ENCODE results near the gene GUCY1A2. TPM values are rescaled to one million over a fixed set of nuclear protein-coding genes. Genes with fewer than 3 reads are reported as not detected.

GUCY1A2 gene
- total and polyA plus RNA-seq, 2 donors (not counting 1 experiment from before 2014, with no cell fraction given): not detected

DNA sequence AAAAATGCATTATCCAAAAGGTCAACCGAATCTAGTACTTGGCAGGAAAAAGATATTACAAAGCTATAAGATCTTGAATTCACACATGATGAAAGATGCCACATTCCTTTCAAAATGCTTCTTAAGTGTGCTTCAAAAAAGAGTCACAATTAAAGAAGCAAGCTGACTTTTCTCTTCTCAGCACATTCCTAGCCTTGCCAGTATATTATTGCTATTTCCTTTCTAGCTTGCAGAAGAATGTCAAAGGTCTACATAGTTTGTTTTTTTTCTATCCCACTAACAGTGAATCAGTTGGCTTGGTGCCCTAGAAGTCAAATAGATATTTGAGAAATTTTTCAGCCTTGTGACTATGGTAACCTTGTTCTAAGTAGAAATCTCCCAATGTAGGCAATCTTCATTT lies 56.8 kb downstream of the GUCY1A2 start:
- Histone ChIP-seq H4K20me1 (ENCODE audit: control insufficient read depth, insufficient read depth, low read length, poor library complexity, severe bottlenecking) (no peaks in the 10 kb centered on the region), H3K27me3 (replicated peaks in 1 of 4; ENCODE audit: control extremely low read depth in 1 of 4, control insufficient read depth in 3 of 4, insufficient read depth in 4 of 4, low read length in 3 of 4) (no peaks in the 10 kb centered on the region), H3K36me3 (replicated peaks in 1 of 2; ENCODE audit: control extremely low read depth in 1 of 2, control insufficient read depth in 1 of 2, extremely low read depth in 1 of 2, insufficient read depth in 2 of 2, low read length in 1 of 2) (no peaks in the 10 kb centered on the region), H3K4me1 (ENCODE audit: control insufficient read depth in 2 of 2, insufficient read depth in 2 of 2, low read length in 2 of 2) (no peaks in the 10 kb centered on the region), H2AFZ (ENCODE audit: insufficient read depth, low read depth, low read length, poor library complexity, severe bottlenecking) (no peak overlapping the region), H3K79me2 (ENCODE audit: control insufficient read depth, insufficient read depth, low read length) (no peaks in the 10 kb centered on the region), H3K4me3 (ENCODE audit: control extremely low read depth in 1 of 5, extremely low read depth in 1 of 5, insufficient read depth in 1 of 5, low read depth in 2 of 5, low read length in 4 of 5) (no peak overlapping the region), H3K9me3 (ENCODE audit: control extremely low read depth in 1 of 3, control insufficient read depth in 2 of 3, insufficient read depth in 1 of 3, low read length in 2 of 3) (peaks cover 0 to 9% (median 0%) of the 10 kb centered on the region in 3 donors), H3K27ac (ENCODE audit: low read length in 2 of 2) (no peak overlapping the region), H3K4me2 (replicated peaks; ENCODE audit: low read depth, low read length, poor library complexity, severe bottlenecking) (no peak overlapping the region), H3K9ac (ENCODE audit: low read length) (no peak overlapping the region)
- no peaks in the 10 kb centered on the region for H3K27me3 Mint-ChIP-seq
- intact Hi-C loops (cut with micrococcal nuclease): no loop called here
- TF ChIP-seq EZH2 (IDR thresholded peaks at IDR 0.05; ENCODE audit: borderline replicate concordance, insufficient read depth, low read depth, low read length, poor library complexity, severe bottlenecking) (no peak), CTCF (IDR thresholded peaks at IDR 0.05) (no peak)
- ATAC-seq (ENCODE audit: low read depth) (no peak), DNase-seq (no peak)
- no CpG with 5 or more reads among the region's 1 CpG for WGBS (ENCODE audit: insufficient coverage)
- no peaks in the 10 kb centered on the region for H3K4me1 Mint-ChIP-seq
- ChIA-PET POLR2A (no interaction called here), CTCF (no interaction called here)
- no peaks in the 10 kb centered on the region for H3K9me3 Mint-ChIP-seq (ENCODE audit: insufficient read depth)
- no peak overlapping the region for H3K4me3 Mint-ChIP-seq
- H3K27ac Mint-ChIP-seq: no peak overlapping the region

DNA sequence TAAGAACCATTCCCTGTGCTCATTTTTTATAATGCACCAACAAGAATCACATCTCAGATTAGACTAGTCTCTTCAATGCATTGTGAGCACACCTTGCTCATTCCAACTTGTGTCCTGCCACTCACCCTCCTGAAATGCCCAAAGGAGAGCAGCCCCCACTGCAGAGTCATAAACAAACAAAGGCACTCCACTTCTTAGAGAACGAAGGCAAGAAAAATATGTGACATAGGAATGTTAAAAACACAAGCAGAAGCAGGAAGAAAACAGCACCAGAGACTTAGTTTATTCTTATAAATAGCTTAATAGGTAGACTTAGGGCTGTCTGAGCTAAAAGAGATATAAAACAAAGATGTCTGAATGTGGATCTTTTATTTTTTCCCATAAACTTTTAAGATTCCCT lies 57.2 kb downstream of the GUCY1A2 start:
- H3K27ac Mint-ChIP-seq: no peak overlapping the region
- H3K27me3 ChIP-seq (replicated peaks in 1 of 4; ENCODE audit: control extremely low read depth in 1 of 4, control insufficient read depth in 3 of 4, insufficient read depth in 4 of 4, low read length in 3 of 4): no peaks in the 10 kb centered on the region
- no peak overlapping the region for H3K27ac ChIP-seq (ENCODE audit: low read length in 2 of 2)
- H3K9me3 Mint-ChIP-seq (ENCODE audit: insufficient read depth): peaks cover 3% of the 10 kb centered on the region
- no peaks in the 10 kb centered on the region for H3K36me3 ChIP-seq (replicated peaks in 1 of 2; ENCODE audit: control extremely low read depth in 1 of 2, control insufficient read depth in 1 of 2, extremely low read depth in 1 of 2, insufficient read depth in 2 of 2, low read length in 1 of 2)
- ATAC-seq (ENCODE audit: low read depth) (no peak), DNase-seq (no peak)
- H3K4me3 ChIP-seq (ENCODE audit: control extremely low read depth in 1 of 5, extremely low read depth in 1 of 5, insufficient read depth in 1 of 5, low read depth in 2 of 5, low read length in 4 of 5): no peak overlapping the region
- no peaks in the 10 kb centered on the region for H4K20me1 ChIP-seq (ENCODE audit: control insufficient read depth, insufficient read depth, low read length, poor library complexity, severe bottlenecking)
- H3K79me2 ChIP-seq (ENCODE audit: control insufficient read depth, insufficient read depth, low read length): no peaks in the 10 kb centered on the region
- POLR2A ChIA-PET: no interaction called here
- H3K4me2 ChIP-seq (replicated peaks; ENCODE audit: low read depth, low read length, poor library complexity, severe bottlenecking): no peak overlapping the region
- WGBS (ENCODE audit: insufficient coverage): no CpG with 5 or more reads among the region's 1 CpG
- CTCF ChIA-PET: no interaction called here
- intact Hi-C loops (cut with micrococcal nuclease): no loop called here
- no peak overlapping the region for H3K4me3 Mint-ChIP-seq
- no peaks in the 10 kb centered on the region for H3K27me3 Mint-ChIP-seq
- peaks cover 0 to 11% (median 0%) of the 10 kb centered on the region in 3 donors for H3K9me3 ChIP-seq (ENCODE audit: control extremely low read depth in 1 of 3, control insufficient read depth in 2 of 3, insufficient read depth in 1 of 3, low read length in 2 of 3)
- no peaks in the 10 kb centered on the region for H3K4me1 ChIP-seq (ENCODE audit: control insufficient read depth in 2 of 2, insufficient read depth in 2 of 2, low read length in 2 of 2)
- TF ChIP-seq EZH2 (IDR thresholded peaks at IDR 0.05; ENCODE audit: borderline replicate concordance, insufficient read depth, low read depth, low read length, poor library complexity, severe bottlenecking) (no peak), CTCF (IDR thresholded peaks at IDR 0.05) (no peak)
- H3K4me1 Mint-ChIP-seq: no peaks in the 10 kb centered on the region
- H2AFZ ChIP-seq (ENCODE audit: insufficient read depth, low read depth, low read length, poor library complexity, severe bottlenecking): no peak overlapping the region
- no peak overlapping the region for H3K9ac ChIP-seq (ENCODE audit: low read length)

Data from B cell (primary cell).